Stimulated activated CD4-positive, alpha-beta T cell treated with anti-CD3 and anti-CD28 coated beads, Interleukin-2, amount 100 ng/mL, for 4 hours (primary cell): Measurements from ENCODE around the gene PACS1.
"Not testable (repeated sequence)": the region's sequence is repeated elsewhere in the genome, so short reads cannot be mapped to it uniquely, and the experiment has no call there.

ENCODE experiments used
- DNase-seq: peaks from one replicate; pipeline ENCODE4 v3.0.0-alpha.2; 2020; ENCODE audit warnings: low read depth

Gene PACS1

GRCh38 chr11:66259956-66260355, 189.9 kb downstream of the PACS1 start:
- no peak for DNase-seq

GRCh38 chr11:66261578-66261977, 191.5 kb downstream of the PACS1 start:
- no peak for DNase-seq

- DNase-seq = no peak
Observed at GRCh38 chr11:66262191-66262590, 192.1 kb downstream of the PACS1 start.

GRCh38 chr11:66262696-66263095, 192.6 kb downstream of the PACS1 start:
- DNase-seq = no peak

- DNase-seq = no peak
Observed at GRCh38 chr11:66263231-66263630, 193.2 kb downstream of the PACS1 start.

GRCh38 chr11:66263785-66264184, 193.7 kb downstream of the PACS1 start:
- no peak for DNase-seq

GRCh38 chr11:66264383-66264782, 194.3 kb downstream of the PACS1 start:
- DNase-seq = no peak

- no peak for DNase-seq
Observed at GRCh38 chr11:66264914-66265313, 194.8 kb downstream of the PACS1 start.

- no peak for DNase-seq
Observed at GRCh38 chr11:66265531-66266377, 195.7 kb downstream of the PACS1 start.

GRCh38 chr11:66266378-66267038, 196.4 kb downstream of the PACS1 start:
- no peak for DNase-seq

GRCh38 chr11:66267039-66267378, 196.9 kb downstream of the PACS1 start:
- no peak for DNase-seq

GRCh38 chr11:66267379-66268243, 197.5 kb downstream of the PACS1 start:
- DNase-seq = peak; percentile 79

GRCh38 chr11:66268244-66268951, 198.3 kb downstream of the PACS1 start, which contains the start of gene RAB1B:
Gene RAB1B, plus strand, starts transcription at chr11:66268639. Its CDS starts 41 bp downstream, at chr11:66268680.
- DNase-seq = peak; percentile 100

GRCh38 chr11:66268952-66269905, 199.2 kb downstream of the PACS1 start:
- no peak for DNase-seq

- DNase-seq = no peak
Observed at GRCh38 chr11:66271816-66272215, 201.7 kb downstream of the PACS1 start.

- no peak for DNase-seq
Observed at GRCh38 chr11:66272596-66272995, 202.5 kb downstream of the PACS1 start.

GRCh38 chr11:66274219-66274618, 204.1 kb downstream of the PACS1 start:
- no peak for DNase-seq

GRCh38 chr11:66275396-66275795, 205.3 kb downstream of the PACS1 start:
- DNase-seq = no peak

GRCh38 chr11:66275984-66276612, 206.0 kb downstream of the PACS1 start:
- DNase-seq = no peak

GRCh38 chr11:66276619-66277018, 206.5 kb downstream of the PACS1 start:
- DNase-seq = not testable (repeated sequence)
